ENCODE results near the gene TMBIM1. TPM values are rescaled to one million over a fixed set of nuclear protein-coding genes. Genes with fewer than 3 reads are reported as not detected.

Gene TMBIM1
- total and polyA plus RNA-seq, 8 donors: 56.6 to 196 (median 159) TPM

DNA sequence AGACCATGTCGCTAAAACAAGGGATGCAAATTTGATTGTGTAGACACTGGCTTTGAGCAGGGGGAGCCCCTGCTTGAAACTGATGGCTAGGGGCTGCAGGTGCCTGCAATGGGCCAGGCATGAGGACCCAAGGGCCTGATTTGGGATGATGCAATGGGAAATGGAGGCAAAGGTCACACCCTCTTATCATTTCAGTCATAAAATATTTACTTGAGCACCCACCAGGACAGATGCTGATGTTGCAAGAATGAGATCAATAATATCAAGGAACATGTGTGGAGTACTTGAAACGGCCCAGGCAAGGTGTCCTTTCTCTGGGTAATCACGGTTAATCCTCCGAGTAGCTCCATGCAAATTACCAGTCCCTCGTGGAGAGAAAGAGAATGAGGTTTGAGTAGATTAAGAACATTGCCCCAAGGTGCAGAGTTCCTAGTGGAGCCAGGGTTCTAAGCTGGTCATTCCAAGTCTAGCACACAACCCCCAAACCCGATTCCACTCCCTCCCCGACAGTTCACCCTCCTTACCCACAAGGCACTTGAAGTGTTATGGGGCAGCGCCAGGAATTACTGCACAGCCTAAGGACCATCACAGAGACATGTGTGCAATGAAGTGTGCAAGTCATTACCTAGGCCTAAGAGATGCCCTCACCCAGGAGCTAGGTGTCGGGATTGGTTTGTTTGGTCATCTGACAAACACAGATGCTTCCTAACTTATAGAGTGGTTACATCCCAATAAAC lies 14.0 kb upstream of the TMBIM1 start:
- DNase-seq (no peak), ATAC-seq (no peak), FAIRE-seq (no peak)
- H3K27me3 ChIP-seq: no peaks in the 10 kb centered on the region
- peaks cover 0 to 4% (median 0%) of the 10 kb centered on the region in 3 donors for H3K4me1 ChIP-seq
- WGBS, 2 donors: 68 to 75% methylated on average over 9 of the region's 9 CpGs
- intact Hi-C loops (cut with DNase I): no loop called here
- TF ChIP-seq, protein P1, sequence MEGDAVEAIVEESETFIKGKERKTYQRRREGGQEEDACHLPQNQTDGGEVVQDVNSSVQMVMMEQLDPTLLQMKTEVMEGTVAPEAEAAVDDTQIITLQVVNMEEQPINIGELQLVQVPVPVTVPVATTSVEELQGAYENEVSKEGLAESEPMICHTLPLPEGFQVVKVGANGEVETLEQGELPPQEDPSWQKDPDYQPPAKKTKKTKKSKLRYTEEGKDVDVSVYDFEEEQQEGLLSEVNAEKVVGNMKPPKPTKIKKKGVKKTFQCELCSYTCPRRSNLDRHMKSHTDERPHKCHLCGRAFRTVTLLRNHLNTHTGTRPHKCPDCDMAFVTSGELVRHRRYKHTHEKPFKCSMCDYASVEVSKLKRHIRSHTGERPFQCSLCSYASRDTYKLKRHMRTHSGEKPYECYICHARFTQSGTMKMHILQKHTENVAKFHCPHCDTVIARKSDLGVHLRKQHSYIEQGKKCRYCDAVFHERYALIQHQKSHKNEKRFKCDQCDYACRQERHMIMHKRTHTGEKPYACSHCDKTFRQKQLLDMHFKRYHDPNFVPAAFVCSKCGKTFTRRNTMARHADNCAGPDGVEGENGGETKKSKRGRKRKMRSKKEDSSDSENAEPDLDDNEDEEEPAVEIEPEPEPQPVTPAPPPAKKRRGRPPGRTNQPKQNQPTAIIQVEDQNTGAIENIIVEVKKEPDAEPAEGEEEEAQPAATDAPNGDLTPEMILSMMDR (IDR thresholded peaks at IDR 0.05): no peak
- H3K4me3 ChIP-seq: no peak overlapping the region
- H3K27ac ChIP-seq: no peak overlapping the region
- no peaks in the 10 kb centered on the region for H3K9me3 ChIP-seq
- no peaks in the 10 kb centered on the region for H3K36me3 ChIP-seq

DNA sequence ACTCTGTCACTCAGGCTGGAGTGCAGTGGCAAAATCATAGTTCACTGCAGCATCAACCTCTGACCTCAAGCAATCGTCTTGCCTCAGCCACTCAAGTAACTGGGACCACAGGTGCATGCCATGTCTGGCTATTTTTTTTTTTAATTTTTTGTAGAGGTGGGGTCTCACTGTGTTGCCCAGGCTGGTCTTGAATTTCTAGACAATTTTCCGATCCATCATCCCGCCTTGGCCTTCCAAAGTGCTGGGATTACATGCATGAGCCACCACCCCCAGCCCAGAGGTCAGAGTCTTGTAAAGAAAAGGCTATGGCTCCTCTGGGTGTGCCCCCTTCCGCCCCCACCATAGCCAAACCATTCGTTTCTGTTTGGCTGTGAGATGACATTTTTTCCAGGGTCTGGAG lies 13.1 kb upstream of the TMBIM1 start:
- TF ChIP-seq, protein P1 (IDR thresholded peaks at IDR 0.05): no peak
- Histone ChIP-seq H3K4me3 (no peak overlapping the region), H3K36me3 (no peaks in the 10 kb centered on the region), H3K9me3 (no peaks in the 10 kb centered on the region), H3K4me1 (no peaks in the 10 kb centered on the region), H3K27me3 (no peaks in the 10 kb centered on the region), H3K27ac (no peak overlapping the region)
- ATAC-seq (no peak), FAIRE-seq (no peak), DNase-seq (no peak)
- intact Hi-C loops (cut with DNase I): no loop called here
- 75 to 87% methylated on average over 5 of the region's 5 CpGs for WGBS, 2 donors

DNA sequence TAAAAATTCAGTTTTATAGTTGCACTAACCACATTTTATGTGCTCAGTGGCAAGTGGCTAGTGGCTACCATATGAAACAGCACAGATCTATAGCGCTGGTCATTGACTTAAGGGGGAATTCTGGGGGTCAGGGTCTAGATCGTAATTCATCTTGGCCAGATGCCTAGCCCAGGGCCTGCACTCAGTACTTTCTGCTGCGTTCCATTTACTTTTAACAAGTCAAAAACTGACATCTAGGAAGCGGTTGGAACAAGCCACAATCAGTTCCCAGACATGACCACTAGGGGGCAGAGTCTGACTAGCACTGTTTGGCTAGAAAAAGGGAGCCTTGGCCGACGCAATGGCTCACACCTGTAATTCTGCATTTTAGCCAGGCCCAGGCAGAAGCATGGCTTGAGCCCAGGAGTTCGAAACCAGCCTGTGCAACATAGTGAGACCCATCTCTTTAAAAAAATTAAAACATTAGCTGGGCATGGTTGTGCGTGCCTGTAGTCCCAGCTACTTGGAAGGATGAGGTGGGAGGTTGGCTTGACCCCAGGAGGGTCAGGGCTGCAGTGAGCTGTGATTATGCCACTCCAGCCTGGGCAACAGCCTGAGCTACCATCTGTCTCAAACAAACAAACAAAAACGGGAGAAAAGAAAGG lies 9.0 kb upstream of the TMBIM1 start:
- no peaks in the 10 kb centered on the region for H3K27me3 ChIP-seq
- H3K27ac ChIP-seq: no peak overlapping the region
- H3K4me1 ChIP-seq: peaks cover 0 to 12% (median 6%) of the 10 kb centered on the region in 3 donors
- H3K36me3 ChIP-seq: no peaks in the 10 kb centered on the region
- DNase-seq: peak; percentile 85 to 93 (median 86)
- intact Hi-C loops (cut with DNase I): loop anchor here in 1 of 3 donors (5.0 kb wide), 1 partner anchor 51 kb away; no protein-coding TSS in a partner anchor
- TF ChIP-seq, protein P1 (IDR thresholded peaks at IDR 0.05): peak; percentile 84 to 99 (median 96)
- no peak overlapping the region for H3K4me3 ChIP-seq
- peak; percentile 79 to 98 (median 95) for ATAC-seq
- WGBS, 2 donors: 2 to 4% methylated on average over 9 of the region's 9 CpGs
- no peaks in the 10 kb centered on the region for H3K9me3 ChIP-seq
- FAIRE-seq: no peak

DNA sequence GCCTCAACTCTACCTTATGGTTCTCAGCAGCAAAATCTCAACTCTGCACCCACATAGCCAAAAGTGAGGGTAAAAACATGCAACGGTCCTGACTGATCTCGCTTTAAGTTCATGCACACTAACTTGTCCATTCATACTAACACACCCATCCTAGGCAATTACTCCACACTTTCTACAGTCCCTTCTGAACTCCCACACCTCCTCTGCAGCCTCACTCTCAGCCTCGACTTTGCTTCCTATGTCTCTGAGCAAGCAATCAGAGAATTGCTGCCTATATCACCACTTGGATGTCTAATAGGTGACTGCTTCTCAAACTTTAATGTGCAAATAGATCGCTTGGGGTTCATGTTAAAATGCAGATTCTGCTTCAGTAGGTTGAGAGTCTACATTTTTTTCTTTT lies 7.8 kb upstream of the TMBIM1 start:
- intact Hi-C loops (cut with DNase I): loop anchor here in 1 of 3 donors (5.0 kb wide), 1 partner anchor 52 kb away; no protein-coding TSS in a partner anchor
- Histone ChIP-seq H3K36me3 (no peaks in the 10 kb centered on the region), H3K27ac (no peak overlapping the region), H3K4me3 (no peak overlapping the region), H3K9me3 (no peaks in the 10 kb centered on the region), H3K27me3 (no peaks in the 10 kb centered on the region), H3K4me1 (peaks cover 0 to 22% (median 17%) of the 10 kb centered on the region in 3 donors)
- ATAC-seq (no peak), DNase-seq (no peak), FAIRE-seq (no peak)
- TF ChIP-seq, protein P1 (IDR thresholded peaks at IDR 0.05): no peak
- 78 to 84% methylated on average over 4 of the region's 4 CpGs for WGBS, 2 donors
